Prostate gland (tissue), 2 donors: ENCODE measurements around the gene SV2C. TPM values are rescaled to one million over a fixed set of nuclear protein-coding genes. Genes with fewer than 3 reads are reported as not detected.
"Not testable (repeated sequence)": the region's sequence is repeated elsewhere in the genome, so short reads cannot be mapped to it uniquely, and the experiment has no call there.

ENCODE experiments used
- DNase-seq: peaks from one replicate; pipeline ENCODE4 v3.0.0-alpha.2; 2019; ENCODE audit warnings: low spot score
- H3K27ac ChIP-seq, 2 donors: fragments of 200-600 bp; sonication (generic); 2 replicates each; pipeline ENCODE4 v1.5.1; 2017 to 2019
- H3K27me3 ChIP-seq: fragments of 200-600 bp; sonication (generic); replicated peaks from 2 replicates; pipeline ENCODE4 v1.5.1; 2019; ENCODE audit not compliant: insufficient read depth
- H3K36me3 ChIP-seq, 2 donors: fragments of 200-600 bp; sonication (generic); 1 replicate in 1 of 2; 2 replicates in 1 of 2; pipeline versions ENCODE4 v1.5.1 to v1.8.1; 2017 to 2019
- H3K4me1 ChIP-seq: fragments of 200-600 bp; sonication (generic); replicated peaks from 2 replicates; pipeline ENCODE4 v1.5.1; 2019
- H3K4me3 ChIP-seq, 2 donors: fragments of 200-600 bp; sonication (generic); 2 replicates each; pipeline ENCODE4 v1.5.1; 2017 to 2019
- H3K9me3 ChIP-seq: fragments of 200-600 bp; sonication (generic); 2 replicates; pipeline ENCODE4 v1.5.1; 2017
- CTCF ChIP-seq, 4 experiments: fragments of 200-600 bp in 2 of 4; fragments of 450-650 bp in 2 of 4; sonication (generic) in 2 of 4; IDR thresholded peaks; 1 replicate in 3 of 4; 2 replicates in 1 of 4; pipeline ENCODE4 v1.5.1; 2016 to 2019; ENCODE audit warnings: antibody characterized with exemption in 4 of 4, mild to moderate bottlenecking in 2 of 4, moderate library complexity in 2 of 4
- POLR2A ChIP-seq: fragments of 450-650 bp; IDR thresholded peaks from one replicate; pipeline ENCODE4 v1.6.1; 2016; ENCODE audit warnings: antibody characterized with exemption, mild to moderate bottlenecking
- POLR2AphosphoS5 ChIP-seq: sonication (generic); formaldehyde crosslinking; IDR thresholded peaks from one replicate; pipeline ENCODE4 v1.6.1; 2017; ENCODE audit warnings: antibody characterized with exemption
- WGBS: methylation state at CpG from one replicate; pipeline ENCODE4 v1.1.5; 2018; 5-methylcytosine and 5-hydroxymethylcytosine counted together
- intact Hi-C: fragments of 100-400 bp; cut with DNase I; formaldehyde crosslinking; loops from one replicate; pipeline ENCODE4 v1.14.2; 2022
- total RNA-seq, 2 donors: library from RNA; depleted of rRNA; stranded (reverse); fragments of >200 nt; gene quantifications; one replicate each; pipeline ENCODE4 v1.1.0, GENCODE V29; 2016

SV2C gene
- total RNA-seq, 2 donors from 2014 or later = 0.28 to 0.96 TPM

- TF ChIP-seq CTCF (IDR thresholded peaks at IDR 0.05) (no peak), POLR2AphosphoS5 (no peak), POLR2A (no peak)
- Histone ChIP-seq H3K4me3 (no peak overlapping the region), H3K36me3 (no peaks in the 10 kb centered on the region), H3K27me3 (no peaks in the 10 kb centered on the region), H3K9me3 (no peaks in the 10 kb centered on the region), H3K27ac (no peak overlapping the region), H3K4me1 (no peaks in the 10 kb centered on the region)
- intact Hi-C loops = no loop called here
- no peak for DNase-seq
These were observed 282.4 kb downstream of the SV2C start for GRCh38 chr5:76365561-76365960.

GRCh38 chr5:76366596-76366995, 283.4 kb downstream of the SV2C start:
- intact Hi-C loops = no loop called here
- Histone ChIP-seq H3K4me1 (no peaks in the 10 kb centered on the region), H3K27ac (no peak overlapping the region), H3K9me3 (no peaks in the 10 kb centered on the region), H3K4me3 (no peak overlapping the region), H3K36me3 (no peaks in the 10 kb centered on the region), H3K27me3 (no peaks in the 10 kb centered on the region)
- no peak for DNase-seq
- 100% methylated on average over 2 of the region's 2 CpGs for WGBS
- TF ChIP-seq CTCF (IDR thresholded peaks at IDR 0.05) (no peak), POLR2A (no peak), POLR2AphosphoS5 (no peak)

GRCh38 chr5:76367623-76368371, 284.6 kb downstream of the SV2C start:
- intact Hi-C loops = no loop called here
- WGBS = 96% methylated on average over 6 of the region's 6 CpGs
- Histone ChIP-seq H3K4me3 (no peak overlapping the region), H3K27ac (no peak overlapping the region), H3K9me3 (no peaks in the 10 kb centered on the region), H3K4me1 (no peaks in the 10 kb centered on the region), H3K27me3 (no peaks in the 10 kb centered on the region), H3K36me3 (no peaks in the 10 kb centered on the region)
- TF ChIP-seq POLR2AphosphoS5 (no peak), CTCF (IDR thresholded peaks at IDR 0.05) (no peak), POLR2A (no peak)
- no peak for DNase-seq

- H3K27ac ChIP-seq = no peak overlapping the region
- no peaks in the 10 kb centered on the region for H3K36me3 ChIP-seq
- 33% methylated on average over 1 of the region's 1 CpG for WGBS
- H3K4me1 ChIP-seq = no peaks in the 10 kb centered on the region
- H3K27me3 ChIP-seq = no peaks in the 10 kb centered on the region
- no peak for TF ChIP-seq POLR2A
- no peak for TF ChIP-seq CTCF (IDR thresholded peaks at IDR 0.05)
- TF ChIP-seq POLR2AphosphoS5 = no peak
- H3K9me3 ChIP-seq = no peaks in the 10 kb centered on the region
- DNase-seq = no peak
- intact Hi-C loops = no loop called here
- H3K4me3 ChIP-seq = no peak overlapping the region
These were observed 285.8 kb downstream of the SV2C start for GRCh38 chr5:76368941-76369340.

- 57% methylated on average over 8 of the region's 8 CpGs for WGBS
- H3K9me3 ChIP-seq, H3K27me3 ChIP-seq, H3K4me1 ChIP-seq, DNase-seq, H3K27ac ChIP-seq, intact Hi-C loops, H3K36me3 ChIP-seq, H3K4me3 ChIP-seq: not testable (repeated sequence)
These were observed 286.5 kb downstream of the SV2C start for GRCh38 chr5:76369668-76370067.
